ENCODE measurements around the gene HIC1. TPM values are rescaled to one million over a fixed set of nuclear protein-coding genes. Genes with fewer than 3 reads are reported as not detected.

HIC1 gene
- total RNA-seq, 1 experiment from 2014 or later: 1.4 TPM

DNA sequence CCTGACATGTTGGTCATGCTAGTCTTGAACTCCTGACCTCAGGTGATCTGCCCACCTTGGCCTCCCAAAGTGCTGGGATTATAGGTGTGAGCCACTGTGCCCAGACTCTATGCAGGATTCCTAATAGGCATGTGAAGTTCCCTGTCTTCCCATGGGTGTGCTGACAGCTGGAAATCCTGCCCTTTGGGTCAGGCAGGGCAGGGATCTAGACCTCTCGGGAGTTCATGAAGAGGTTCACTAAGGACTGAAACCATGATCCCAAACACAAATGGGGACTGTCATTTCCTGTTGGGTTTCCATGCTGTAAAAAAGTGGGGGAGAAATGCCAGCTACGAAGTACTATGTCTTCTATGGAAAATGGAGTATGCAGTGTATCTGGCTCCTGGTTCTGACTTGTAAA, 52.1 kb downstream of the HIC1 start:
- H3K27me3 ChIP-seq (ENCODE audit: control insufficient read depth, insufficient read depth, low read length): no peaks in the 10 kb centered on the region
- H3K9me3 ChIP-seq (ENCODE audit: control insufficient read depth, insufficient read depth, low read depth, low read length): no peaks in the 10 kb centered on the region
- intact Hi-C loops (cut with micrococcal nuclease; ENCODE audit: unreplicated experiment): no loop called here

DNA sequence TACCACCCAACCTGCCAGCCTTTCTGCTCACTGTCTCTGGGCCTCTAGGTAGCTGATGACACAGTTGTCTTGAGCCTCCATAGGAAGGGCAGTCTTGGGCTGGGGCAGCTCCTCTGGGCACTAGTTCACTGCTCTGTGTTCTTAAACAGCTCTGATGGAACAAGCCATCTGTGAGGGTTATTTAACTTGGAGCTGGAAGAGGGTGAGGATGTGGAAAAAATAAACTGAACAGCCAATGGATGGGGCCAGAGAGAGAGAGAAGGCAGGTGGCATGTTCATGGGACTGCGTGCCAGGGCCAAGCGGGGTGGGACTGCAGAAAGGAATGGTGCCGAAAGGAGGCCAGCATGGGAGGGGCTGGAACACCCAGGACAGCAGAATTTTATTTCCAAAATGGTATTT, 52.6 kb downstream of the HIC1 start:
- Histone ChIP-seq H3K27me3 (ENCODE audit: control insufficient read depth, insufficient read depth, low read length) (no peaks in the 10 kb centered on the region), H3K36me3 (ENCODE audit: control insufficient read depth, insufficient read depth, low read length) (no peaks in the 10 kb centered on the region), H3K27ac (ENCODE audit: low read length) (no peak overlapping the region), H3K4me1 (ENCODE audit: control insufficient read depth, insufficient read depth, low read length) (no peaks in the 10 kb centered on the region), H3K9me3 (ENCODE audit: control insufficient read depth, insufficient read depth, low read depth, low read length) (no peaks in the 10 kb centered on the region), H3K4me3 (ENCODE audit: low read depth in 2 of 2, low read length in 2 of 2) (no peak overlapping the region)
- CTCF ChIA-PET: no interaction called here
- no peak for TF ChIP-seq CTCF (IDR thresholded peaks at IDR 0.05)
- TF ChIP-seq POLR2AphosphoS5 (IDR thresholded peaks at IDR 0.05; ENCODE audit: low read depth, low read length): no peak
- TF ChIP-seq SIN3A (IDR thresholded peaks at IDR 0.05; ENCODE audit: borderline replicate concordance, insufficient read depth, low read depth, low read length): no peak
- no peak for TF ChIP-seq REST (IDR thresholded peaks at IDR 0.05; ENCODE audit: insufficient read depth in 1 of 2, low read depth in 2 of 2, low read length in 1 of 2)
- TF ChIP-seq TCF7L2 (IDR thresholded peaks at IDR 0.05; ENCODE audit: low read depth, low read length): no peak
- in situ Hi-C loops (cut with HindIII; ENCODE audit: low pct_unique_long_range_greater_than_20kb, low sequenced_read_pairs): no loop called here
- intact Hi-C loops (cut with micrococcal nuclease; ENCODE audit: unreplicated experiment): no loop called here
- DNase-seq (ENCODE audit: low read depth, low spot score) (no peak), ATAC-seq (no peak)
- BruUV-seq (replicated peaks): no TSS peak
- POLR2A ChIA-PET: interaction anchor here (0.5 kb wide), 1 partner anchor 123 kb away, joined by 6 read pairs; no protein-coding TSS in a partner anchor

More for the DNA sequence above, 52.1 kb downstream of the HIC1 start:
- Histone ChIP-seq H3K36me3 (ENCODE audit: control insufficient read depth, insufficient read depth, low read length) (no peaks in the 10 kb centered on the region), H3K4me1 (ENCODE audit: control insufficient read depth, insufficient read depth, low read length) (no peaks in the 10 kb centered on the region), H3K4me3 (ENCODE audit: low read depth in 2 of 2, low read length in 2 of 2) (no peak overlapping the region), H3K27ac (ENCODE audit: low read length) (no peak overlapping the region)
- ChIA-PET POLR2A (interaction anchor here (0.5 kb wide), 1 partner anchor 123 kb away, joined by 6 read pairs; no protein-coding TSS in a partner anchor), CTCF (no interaction called here)
- BruUV-seq (replicated peaks): no TSS peak
- ATAC-seq: no peak
- in situ Hi-C loops (cut with HindIII; ENCODE audit: low pct_unique_long_range_greater_than_20kb, low sequenced_read_pairs): no loop called here
- DNase-seq (ENCODE audit: low read depth, low spot score): no peak
- no peak for TF ChIP-seq POLR2AphosphoS5 (IDR thresholded peaks at IDR 0.05; ENCODE audit: low read depth, low read length)
- no peak for TF ChIP-seq REST (IDR thresholded peaks at IDR 0.05; ENCODE audit: insufficient read depth in 1 of 2, low read depth in 2 of 2, low read length in 1 of 2)
